ENCODE results near the gene CDSN.

Gene CDSN

DNA sequence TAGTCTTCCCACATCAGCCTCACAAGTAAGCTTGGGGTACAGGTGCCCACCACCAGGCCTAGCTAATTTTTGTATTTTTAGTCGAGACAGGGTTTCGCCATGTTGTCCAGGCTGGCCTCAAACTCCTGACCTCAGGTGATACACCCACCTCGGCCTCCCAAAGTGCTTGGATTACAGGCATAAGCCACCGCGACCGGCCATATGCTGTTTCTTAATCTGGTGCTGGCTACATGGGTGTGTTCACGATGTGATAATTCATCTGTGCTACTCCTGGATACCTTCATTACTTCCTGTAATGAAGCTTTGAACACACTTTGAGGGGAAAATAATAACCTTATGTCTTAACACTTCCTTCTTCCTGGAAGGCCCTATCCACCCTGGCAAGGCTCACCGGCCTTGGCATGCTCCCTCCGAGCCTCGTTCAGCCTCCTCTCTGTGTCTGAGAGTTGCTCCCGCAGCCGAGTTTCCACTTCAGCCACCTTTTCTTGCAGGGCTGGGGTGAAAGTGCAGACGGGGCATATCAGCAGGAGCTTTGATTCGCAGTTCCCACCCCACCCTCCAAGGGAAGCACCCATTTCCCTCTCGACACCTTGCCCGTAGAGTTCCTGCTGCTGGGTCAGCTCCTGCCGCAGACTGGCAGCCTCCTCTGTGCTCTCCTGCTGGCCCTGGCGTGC is 24.2 kb upstream of the CDSN start:
- DNase-seq = no peak

GRCh38 chr6:31143148-31143547 is 22.9 kb upstream of the CDSN start:
- DNase-seq = no peak

DNA sequence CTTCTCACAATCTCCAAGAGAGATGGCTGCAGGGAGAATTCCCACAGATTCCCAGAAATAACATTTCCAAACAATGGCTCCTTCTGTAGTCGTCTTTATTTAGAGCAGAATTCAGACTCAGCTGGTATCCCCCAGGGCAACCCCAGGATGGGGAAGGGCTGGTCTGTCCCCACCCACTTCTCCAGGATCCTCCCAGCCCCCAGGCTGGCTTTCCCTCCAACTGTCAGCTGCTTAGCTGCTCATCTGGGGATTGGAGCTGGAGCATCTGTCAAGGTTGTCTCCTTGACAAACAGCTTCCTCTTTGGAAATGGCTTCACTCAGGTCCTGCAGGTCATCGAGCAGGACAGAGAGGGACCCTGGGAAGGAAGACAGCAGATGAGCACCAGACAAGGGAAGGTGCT is 22.1 kb upstream of the CDSN start:
- DNase-seq = no peak

DNA sequence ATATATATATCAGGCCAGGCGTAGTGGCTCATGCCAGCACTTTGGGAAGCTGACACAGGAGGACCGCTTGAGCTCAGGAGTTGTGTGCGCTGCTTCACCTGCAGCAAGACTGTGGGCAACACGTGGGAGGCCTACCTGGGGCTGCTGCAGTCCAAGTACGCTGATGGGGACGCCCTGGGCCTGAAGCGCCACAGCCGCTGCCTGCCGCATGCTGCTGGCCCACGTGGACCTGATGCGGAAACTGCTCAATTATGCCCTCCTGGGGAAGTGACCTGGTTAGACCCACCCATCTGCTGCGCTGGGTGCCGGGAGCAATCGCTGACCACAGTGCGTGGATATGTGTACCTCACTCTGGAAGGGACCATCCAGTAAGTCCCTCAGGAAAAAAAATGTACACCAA is 20.4 kb upstream of the CDSN start:
- no peak for DNase-seq

DNA sequence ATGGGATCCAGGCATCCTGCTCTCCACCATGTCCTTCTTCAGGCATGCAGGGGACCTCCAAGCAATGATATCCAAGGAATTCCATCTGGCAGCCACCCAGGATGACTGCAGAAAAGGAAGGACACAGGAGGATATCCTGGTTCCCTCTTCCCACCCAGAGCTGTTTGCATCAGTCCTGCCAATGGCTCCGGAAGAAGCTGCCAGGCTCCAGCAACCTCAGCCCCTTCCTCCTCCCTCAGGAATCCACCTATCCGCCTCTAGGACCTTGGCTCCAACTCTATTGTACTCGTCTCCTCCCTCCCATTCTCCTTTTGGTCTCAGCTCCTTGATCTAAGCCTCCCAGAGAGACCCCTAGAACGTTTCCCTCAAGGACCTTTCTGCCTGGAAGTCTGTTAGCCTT is 19.4 kb upstream of the CDSN start:
- no peak for DNase-seq

- no peak for DNase-seq
These were observed 18.7 kb upstream of the CDSN start, which contains the start of gene PSORS1C2 for GRCh38 chr6:31138982-31139381. TSS of gene PSORS1C2 (minus strand) at chr6:31139066. CDS start at chr6:31139026, 40 bp downstream.

GRCh38 chr6:31135710-31136109 is 15.5 kb upstream of the CDSN start:
- no peak for DNase-seq

DNA sequence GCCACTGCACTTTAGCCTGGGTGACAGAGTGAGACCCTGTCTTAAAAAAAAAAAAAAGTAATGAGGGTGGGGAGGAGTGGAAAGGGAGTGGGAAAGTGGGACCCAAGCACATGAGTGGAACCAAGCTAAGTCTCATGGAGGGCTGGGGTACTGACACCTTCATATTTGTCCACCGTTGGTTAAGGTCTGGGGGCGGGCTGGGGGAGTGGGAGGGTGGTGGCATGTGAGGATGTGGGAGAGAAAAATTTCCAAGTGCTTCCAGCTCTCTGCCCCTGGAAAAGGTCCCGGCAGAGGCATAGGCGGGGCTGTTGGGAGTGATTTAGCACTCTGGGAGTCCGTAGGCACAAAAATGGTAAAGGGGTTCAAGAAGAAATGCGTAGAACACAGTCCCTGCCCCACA is 12.6 kb upstream of the CDSN start:
- no peak for DNase-seq

- no peak for DNase-seq
These were observed 11.3 kb upstream of the CDSN start for GRCh38 chr6:31131595-31131994.

DNA sequence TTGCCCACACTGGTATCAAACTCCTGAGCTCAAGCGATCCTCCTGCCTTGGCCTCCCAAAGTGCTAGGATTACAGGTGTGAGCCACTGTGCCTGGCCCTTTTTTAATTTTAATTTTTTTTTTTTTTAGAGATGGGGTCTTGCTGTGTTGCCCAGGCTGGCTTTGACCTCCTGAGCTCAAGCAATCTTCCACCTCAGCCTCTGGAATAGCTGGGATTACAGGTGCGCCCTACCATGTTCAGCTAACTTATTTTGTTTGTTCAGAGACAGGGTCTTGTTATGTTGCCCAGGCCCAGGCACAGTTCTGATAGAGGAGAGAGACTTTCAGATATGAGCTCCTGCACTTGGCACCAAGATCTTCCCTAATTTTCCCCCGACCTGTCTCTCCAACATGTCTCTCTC is 10.5 kb upstream of the CDSN start:
- no peak for DNase-seq

DNA sequence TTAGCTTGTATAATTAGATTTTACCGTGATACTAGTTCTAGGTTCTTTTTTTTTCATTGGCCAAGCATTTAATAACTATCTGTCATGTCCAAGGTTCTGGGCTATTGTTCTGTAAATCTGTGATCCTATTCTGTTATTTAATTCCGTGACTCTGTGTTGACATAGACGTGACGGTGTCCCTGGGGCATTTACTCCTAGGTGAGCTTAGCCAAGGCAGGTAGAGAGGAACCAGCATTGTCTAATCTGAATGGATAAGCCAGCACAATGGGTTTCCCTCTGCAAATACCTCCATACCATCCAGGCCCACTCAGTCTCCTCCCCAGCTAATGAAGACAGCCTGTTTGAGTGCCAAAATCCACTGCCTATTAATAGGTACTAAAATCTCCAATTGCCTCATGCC is 8.9 kb upstream of the CDSN start:
- no peak for DNase-seq

GRCh38 chr6:31128093-31128676 is 7.9 kb upstream of the CDSN start:
- DNase-seq = peak; percentile 19 to 40

DNA sequence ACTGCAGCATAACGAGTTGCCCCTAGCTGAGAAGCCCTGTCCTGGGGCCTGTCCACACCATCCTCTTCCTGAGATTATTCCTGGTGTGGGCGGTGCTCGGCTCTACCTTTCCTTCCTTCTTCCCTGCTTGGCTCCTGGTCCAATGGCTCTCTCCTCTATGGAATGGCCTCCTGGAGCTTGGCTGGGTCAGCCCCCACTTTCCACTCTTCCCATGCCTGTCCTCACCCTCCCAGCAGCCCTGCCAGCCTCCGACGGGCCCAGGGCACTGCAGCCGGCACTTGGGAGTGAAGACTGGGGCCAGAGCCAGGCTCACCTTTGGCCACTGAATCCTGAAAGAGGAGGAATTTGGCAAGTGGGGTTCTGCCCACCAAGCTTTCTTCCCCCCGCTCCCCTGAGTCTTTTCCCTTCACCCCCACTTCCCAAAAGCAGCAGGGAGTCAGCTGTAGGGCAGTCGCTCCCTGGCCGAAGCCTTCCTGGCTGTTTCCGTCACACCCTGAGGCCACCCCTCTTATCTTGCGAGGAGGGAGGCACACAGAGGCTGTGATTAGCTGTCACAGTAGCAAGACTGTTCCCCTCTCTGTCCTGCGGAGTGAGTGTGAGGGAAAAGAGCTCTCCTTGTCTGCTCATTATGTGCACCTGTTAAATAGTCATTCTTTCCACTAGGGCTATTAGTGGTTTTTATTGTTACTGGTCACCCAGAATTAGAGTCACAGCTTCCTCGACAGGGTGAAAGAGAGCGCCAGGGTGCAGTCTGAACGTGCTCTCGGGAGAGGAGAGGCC is 6.3 kb upstream of the CDSN start:
- no peak for DNase-seq

- DNase-seq = no peak
These were observed 5.5 kb upstream of the CDSN start for GRCh38 chr6:31125586-31126363.

DNA sequence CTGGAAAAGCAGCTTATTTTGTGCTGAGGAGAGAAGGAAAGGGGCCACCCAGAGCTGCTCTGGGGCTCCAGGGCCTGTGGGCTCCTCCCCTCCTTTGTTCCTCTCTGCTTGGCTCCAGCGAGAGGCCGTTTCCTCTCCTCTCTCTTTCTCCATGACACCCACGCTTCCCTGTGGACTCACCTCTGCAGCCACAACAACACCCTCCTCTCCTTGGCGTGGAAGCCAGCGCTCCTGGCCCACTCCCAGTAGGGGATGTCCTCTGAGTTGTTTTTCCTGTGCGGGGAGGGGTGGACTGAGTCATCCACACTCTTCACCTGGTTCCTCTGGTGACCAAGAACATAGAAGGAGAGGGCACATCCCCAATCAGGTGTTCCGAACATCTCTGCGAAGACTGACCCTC is 4.9 kb upstream of the CDSN start:
- DNase-seq = no peak

DNA sequence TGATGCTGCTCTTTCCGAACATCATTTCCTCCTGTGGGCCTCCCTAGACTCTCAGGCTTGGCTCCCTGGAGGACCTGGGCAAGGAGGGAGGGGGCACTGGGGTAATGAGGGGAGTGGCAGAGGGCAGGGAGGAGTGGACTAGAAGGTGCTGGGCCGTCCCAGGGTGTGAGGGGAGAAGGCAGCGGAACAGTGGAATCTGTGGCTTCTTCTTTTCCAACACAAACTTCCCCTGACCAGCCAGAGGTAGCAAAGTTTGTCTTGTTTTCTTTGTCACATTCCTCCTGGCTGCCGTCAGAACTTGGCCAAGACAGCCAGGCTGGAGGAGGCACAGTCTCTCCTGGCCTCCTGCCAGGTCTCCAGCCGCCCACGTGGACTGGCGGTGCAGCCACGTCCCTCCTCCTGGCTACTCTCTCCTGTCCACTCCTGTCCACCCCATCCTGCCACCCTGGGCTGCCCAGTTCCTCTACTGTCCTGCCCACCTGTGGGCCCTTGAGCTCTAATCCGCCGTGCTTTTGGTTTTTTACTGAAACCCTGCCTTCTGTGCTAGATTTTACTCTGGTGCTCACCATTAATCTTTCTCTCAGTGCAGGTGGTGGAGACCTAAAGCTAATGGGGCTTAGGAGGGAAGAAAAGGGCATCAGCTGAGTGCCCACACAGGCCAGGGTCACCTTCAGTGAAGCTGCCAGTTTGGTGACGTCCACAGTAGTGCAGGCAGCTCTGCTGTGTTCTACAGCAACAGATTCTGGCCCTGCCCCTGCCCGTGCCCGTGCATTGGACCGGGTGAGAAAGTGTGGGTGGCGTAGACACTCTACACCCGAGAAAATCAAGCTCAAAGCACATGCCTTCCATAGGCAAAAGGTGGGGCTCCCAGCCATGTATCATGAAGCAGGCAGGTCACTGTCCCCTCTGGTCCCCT is 2.8 kb upstream of the CDSN start:
- no peak for DNase-seq

DNA sequence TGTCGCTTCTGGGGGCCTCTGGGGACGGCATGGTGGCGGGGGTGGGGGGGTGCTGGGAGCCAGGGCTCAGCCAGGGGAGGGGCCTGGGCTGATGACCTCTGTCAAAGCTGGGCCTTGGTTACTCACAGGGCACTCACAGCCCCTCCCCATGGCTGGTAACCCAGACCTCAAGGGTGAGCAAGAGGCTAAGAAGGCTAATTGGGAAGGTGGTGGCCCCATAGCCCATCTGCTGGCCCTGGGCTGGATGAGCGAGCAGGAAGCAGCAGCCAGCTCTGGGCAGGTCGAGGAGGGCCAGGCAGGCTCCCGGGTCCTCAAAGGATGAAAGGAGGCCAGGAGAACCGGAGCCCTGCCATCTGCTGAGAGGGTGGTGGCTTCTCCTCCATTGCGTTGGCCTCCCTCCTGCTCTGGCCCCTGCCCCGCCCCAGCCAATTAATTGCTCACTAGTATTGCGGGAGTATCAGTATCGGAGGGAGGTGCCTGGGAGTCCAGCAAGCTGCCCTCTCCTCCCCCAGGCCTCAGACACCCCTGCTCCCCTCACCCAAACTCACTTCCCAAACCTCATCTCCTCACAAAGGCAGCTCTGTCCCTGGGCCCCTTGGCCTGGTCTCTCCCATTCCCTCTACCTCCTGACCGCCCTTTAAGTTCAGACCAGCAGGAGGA is 1.0 kb upstream of the CDSN start:
- no peak for DNase-seq

DNA sequence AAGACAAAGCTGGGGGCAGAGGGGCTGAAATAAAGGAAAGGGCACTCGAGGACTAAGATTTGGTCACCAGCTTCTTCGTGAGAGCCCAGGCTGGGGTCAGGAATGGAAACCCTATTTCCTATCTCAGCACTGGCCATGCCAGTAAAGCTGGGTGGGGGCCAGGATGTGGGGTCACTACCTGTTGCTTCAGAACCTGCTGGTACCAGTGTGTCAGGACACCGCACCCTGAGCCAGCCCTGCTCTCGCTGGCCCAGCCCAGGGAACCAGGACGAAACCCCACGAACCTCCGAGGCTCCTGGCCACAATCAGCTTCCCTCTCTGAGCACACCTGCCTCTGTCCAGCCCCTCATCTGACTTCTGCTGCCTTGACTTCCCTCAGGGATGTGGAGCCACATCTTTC is 2.1 kb downstream of the CDSN start:
- DNase-seq = no peak

DNA sequence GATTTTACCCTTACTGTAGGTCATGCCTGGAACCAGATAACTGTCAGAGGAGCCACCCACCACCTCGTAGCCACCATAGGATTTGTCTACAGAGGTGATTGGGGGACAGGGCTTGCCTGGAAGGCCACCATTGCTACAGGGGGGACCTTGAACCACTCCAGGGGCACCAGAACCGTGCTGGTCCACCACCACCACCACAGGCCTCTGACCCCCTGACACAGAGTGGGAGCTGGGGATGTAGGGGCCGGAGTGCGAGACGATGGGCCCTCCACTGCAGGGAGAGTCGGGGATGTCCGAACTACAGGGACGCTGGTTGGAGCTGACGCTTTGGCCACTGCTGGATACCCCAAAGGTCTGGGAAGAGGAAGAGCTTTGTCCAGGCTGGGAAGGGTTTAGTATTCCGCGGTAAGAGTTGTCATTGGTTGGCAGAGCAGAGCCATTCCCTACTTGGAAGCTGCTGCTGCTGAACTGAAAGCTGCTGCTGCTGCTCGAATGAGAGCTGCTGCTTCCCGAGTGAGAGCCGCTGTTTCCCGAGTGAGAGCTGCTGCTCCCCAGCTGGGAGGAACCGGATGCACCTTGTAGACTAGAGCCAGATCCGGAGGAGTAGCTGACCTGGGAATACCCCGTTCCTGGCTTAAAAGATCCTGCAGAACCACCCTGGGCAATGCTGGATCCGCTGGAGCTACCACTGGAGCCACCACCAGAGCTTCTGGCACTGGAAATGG is 3.4 kb downstream of the CDSN start:
- no peak for DNase-seq

GRCh38 chr6:31115941-31116560 is 4.2 kb downstream of the CDSN start:
- DNase-seq = no peak

All from AML-193 (cell line).